Liver (tissue), 3 donors: ENCODE measurements around the gene RFNG.
A peak's percentile ranks its signal among the peaks of the same experiment; 100 is the strongest.

Experiments used
- CTCF ChIP-seq: fragments of 150-350 bp; IDR thresholded peaks from 2 replicates; pipeline ENCODE4 v1.5.1; 2017; ENCODE audit warnings: improper control_type of control experiment, low read depth, low read length; ENCODE audit not compliant: missing input control
- GABPA ChIP-seq, 2 donors: IDR thresholded peaks in 1 of 2; conservative IDR thresholded peaks in 1 of 2; 2 replicates each; pipeline ENCODE4 v1.6.1; 2016; ENCODE audit warnings: antibody characterized with exemption in 2 of 2, mild to moderate bottlenecking in 1 of 2, moderate library complexity in 1 of 2
- HNF4G ChIP-seq: IDR thresholded peaks from 2 replicates; pipeline ENCODE4 v1.6.1; 2016; ENCODE audit warnings: antibody characterized with exemption
- JUND ChIP-seq, 2 donors: IDR thresholded peaks; 2 replicates each; pipeline ENCODE4 v1.6.1; 2016; ENCODE audit warnings: antibody characterized with exemption in 2 of 2
- NR2F2 ChIP-seq: IDR thresholded peaks from 2 replicates; pipeline ENCODE4 v1.6.1; 2016; ENCODE audit warnings: antibody characterized with exemption
- RAD21 ChIP-seq, 2 donors: IDR thresholded peaks; 2 replicates each; pipeline ENCODE4 v1.6.1; 2016; ENCODE audit warnings: antibody characterized with exemption in 2 of 2, mild to moderate bottlenecking in 2 of 2
- TAF1 ChIP-seq: conservative IDR thresholded peaks from 2 replicates; pipeline ENCODE4 v1.6.1; 2016; ENCODE audit warnings: antibody characterized with exemption, mild to moderate bottlenecking
- YY1 ChIP-seq: IDR thresholded peaks from 2 replicates; pipeline ENCODE4 v1.6.1; 2016; ENCODE audit warnings: antibody characterized with exemption, mild to moderate bottlenecking
- ZBTB33 ChIP-seq: IDR thresholded peaks from 2 replicates; pipeline ENCODE4 v1.6.1; 2016; ENCODE audit warnings: antibody characterized with exemption
- donor health status: healthy.
- donor health status: healthy.

- TF ChIP-seq GABPA (IDR thresholded peaks at IDR 0.05 in 1 of 2, conservative IDR thresholded peaks at IDR 0.05 in 1 of 2), result no peak
- peak; percentile 31 for TF ChIP-seq CTCF
- peak; percentile 95 for TF ChIP-seq YY1
- no peak for TF ChIP-seq TAF1
- TF ChIP-seq NR2F2, result no peak
- peak in 1 of 2 donors; percentile 37 for TF ChIP-seq RAD21 (IDR thresholded peaks at IDR 0.05)
- no peak for TF ChIP-seq HNF4G
- TF ChIP-seq ZBTB33, result no peak
- no peak for TF ChIP-seq JUND (IDR thresholded peaks at IDR 0.05)
Observed at GRCh38 chr17:82098169-82098938, 46.7 kb upstream of the RFNG start, which contains the start of gene FASN.
